ENCODE data around the gene STAB2. TPM values are rescaled to one million over a fixed set of nuclear protein-coding genes. Genes with fewer than 3 reads are reported as not detected.

The STAB2 gene
- total RNA-seq, 4 donors from 2014 or later: 0.27 to 6.5 (median 1.2) TPM

- H3K36me3 ChIP-seq: no peaks in the 10 kb centered on the region
- H3K27me3 ChIP-seq: no peaks in the 10 kb centered on the region
- intact Hi-C loops (cut with DNase I): no loop called here
- DNase-seq: no peak
- H3K4me3 ChIP-seq (replicated peaks in 1 of 3): no peak overlapping the region
- no peak overlapping the region for H3K27ac ChIP-seq
- 88 to 97% methylated on average over 1 of the region's 1 CpG for WGBS, 2 donors
- H3K4me1 ChIP-seq: no peaks in the 10 kb centered on the region
- H3K9me3 ChIP-seq: no peaks in the 10 kb centered on the region
- no peak for TF ChIP-seq CTCF (IDR thresholded peaks at IDR 0.05)
- no peak for TF ChIP-seq POLR2A (IDR thresholded peaks at IDR 0.05)
Measured at GRCh38 chr12:103757248-103757647, 170.2 kb downstream of the STAB2 start.

- intact Hi-C loops (cut with DNase I): no loop called here
- no peaks in the 10 kb centered on the region for H3K36me3 ChIP-seq
- WGBS, 2 donors: 89 to 90% methylated on average over 10 of the region's 10 CpGs
Measured at GRCh38 chr12:103758310-103759089, 171.4 kb downstream of the STAB2 start.

GRCh38 chr12:103762473-103762872 lies 175.4 kb downstream of the STAB2 start:
- intact Hi-C loops (cut with DNase I): no loop called here
- no peaks in the 10 kb centered on the region for H3K36me3 ChIP-seq
- H3K4me3 ChIP-seq (replicated peaks in 1 of 3): no peak overlapping the region

More at GRCh38 chr12:103758310-103759089, 171.4 kb downstream of the STAB2 start:
- no peak overlapping the region for H3K27ac ChIP-seq
- no peaks in the 10 kb centered on the region for H3K27me3 ChIP-seq
- TF ChIP-seq POLR2A (IDR thresholded peaks at IDR 0.05) (no peak), CTCF (IDR thresholded peaks at IDR 0.05) (no peak)
- no peak for DNase-seq
- H3K9me3 ChIP-seq: no peaks in the 10 kb centered on the region
- H3K4me1 ChIP-seq: no peaks in the 10 kb centered on the region
- H3K4me3 ChIP-seq (replicated peaks in 1 of 3): no peak overlapping the region

GRCh38 chr12:103765322-103765721 lies 178.2 kb downstream of the STAB2 start:
- Histone ChIP-seq H3K4me1 (no peaks in the 10 kb centered on the region), H3K27me3 (no peaks in the 10 kb centered on the region), H3K4me3 (replicated peaks in 1 of 3) (no peak overlapping the region), H3K27ac (no peak overlapping the region), H3K36me3 (no peaks in the 10 kb centered on the region), H3K9me3 (no peaks in the 10 kb centered on the region)
- no peak for TF ChIP-seq CTCF (IDR thresholded peaks at IDR 0.05)
- no peak for TF ChIP-seq POLR2A (IDR thresholded peaks at IDR 0.05)
- WGBS, 2 donors: 96 to 97% methylated on average over 5 of the region's 5 CpGs
- no peak for DNase-seq
- intact Hi-C loops (cut with DNase I): no loop called here

More at GRCh38 chr12:103762473-103762872, 175.4 kb downstream of the STAB2 start:
- Histone ChIP-seq H3K27me3 (no peaks in the 10 kb centered on the region), H3K9me3 (no peaks in the 10 kb centered on the region), H3K4me1 (no peaks in the 10 kb centered on the region), H3K27ac (no peak overlapping the region)
- DNase-seq: no peak
- WGBS, 2 donors: 76 to 96% methylated on average over 5 of the region's 5 CpGs
- no peak for TF ChIP-seq POLR2A (IDR thresholded peaks at IDR 0.05)
- TF ChIP-seq CTCF (IDR thresholded peaks at IDR 0.05): no peak

GRCh38 chr12:103766028-103766427 lies 179.0 kb downstream of the STAB2 start:
- H3K36me3 ChIP-seq: no peaks in the 10 kb centered on the region

More at GRCh38 chr12:103766028-103766427, 179.0 kb downstream of the STAB2 start:
- H3K27me3 ChIP-seq: no peaks in the 10 kb centered on the region
- intact Hi-C loops (cut with DNase I): no loop called here
- H3K9me3 ChIP-seq: no peaks in the 10 kb centered on the region
- no peak for DNase-seq
- H3K4me3 ChIP-seq (replicated peaks in 1 of 3): no peak overlapping the region
- 82 to 90% methylated on average over 6 of the region's 6 CpGs for WGBS, 2 donors
- no peak overlapping the region for H3K27ac ChIP-seq
- TF ChIP-seq CTCF (IDR thresholded peaks at IDR 0.05) (no peak), POLR2A (IDR thresholded peaks at IDR 0.05) (no peak)
- H3K4me1 ChIP-seq: no peaks in the 10 kb centered on the region

All from thyroid gland (tissue), 4 donors.